ENCODE results near the gene STARD7. TPM values are rescaled to one million over a fixed set of nuclear protein-coding genes. Genes with fewer than 3 reads are reported as not detected.
A peak's percentile ranks its signal among the peaks of the same experiment; 100 is the strongest.

The STARD7 gene
- total RNA-seq, 2 donors from 2014 or later, result 145 to 159 TPM

GRCh38 chr2:96207073-96207773 lies 1.4 kb downstream of the STARD7 start:
- peak overlapping the region; percentile 98 for H3K4me3 ChIP-seq (ENCODE audit: low read length)
- no peaks in the 10 kb centered on the region for H3K27me3 Mint-ChIP-seq (ENCODE audit: insufficient read depth)
- H3K9ac ChIP-seq (ENCODE audit: extremely low read depth, low read length, poor library complexity, severe bottlenecking), result peak overlapping the region; percentile 81
- H3K4me1 Mint-ChIP-seq, result peaks cover 58% of the 10 kb centered on the region
- H3K9me3 ChIP-seq (ENCODE audit: control insufficient read depth, low read length), result no peaks in the 10 kb centered on the region
- H3K9me3 Mint-ChIP-seq, result no peaks in the 10 kb centered on the region
- no peak for TF ChIP-seq CTCF (conservative IDR thresholded peaks at IDR 0.05)
- no peak for DNase-seq
- H3K4me3 Mint-ChIP-seq, result peak overlapping the region; percentile 89
- H3K36me3 ChIP-seq (ENCODE audit: control insufficient read depth, insufficient read depth, low read length), result peaks cover 5% of the 10 kb centered on the region
- peak overlapping the region; percentile 91 for H3K27ac Mint-ChIP-seq
- no peaks in the 10 kb centered on the region for H3K27me3 ChIP-seq (ENCODE audit: control insufficient read depth, insufficient read depth, low read length, poor library complexity, severe bottlenecking)
- peaks cover 14% of the 10 kb centered on the region for H3K36me3 Mint-ChIP-seq (ENCODE audit: low read depth)
- 39% methylated on average over 9 to 11 of the region's 11 CpGs for WGBS, 2 experiments (ENCODE audit: insufficient coverage in 1 of 2, insufficient read length in 1 of 2)
- no peak overlapping the region for H3K27ac ChIP-seq (ENCODE audit: low read depth, low read length)
- peaks cover 3% of the 10 kb centered on the region for H3K4me1 ChIP-seq (ENCODE audit: control insufficient read depth, insufficient read depth, low read length)

GRCh38 chr2:96205888-96206287 lies 2.7 kb downstream of the STARD7 start:
- no peak for TF ChIP-seq CTCF (conservative IDR thresholded peaks at IDR 0.05)
- Mint-ChIP-seq H3K36me3 (ENCODE audit: low read depth) (peaks cover 14% of the 10 kb centered on the region), H3K27ac (peak overlapping the region; percentile 23), H3K4me3 (peak overlapping the region; percentile 89), H3K9me3 (no peaks in the 10 kb centered on the region), H3K27me3 (ENCODE audit: insufficient read depth) (no peaks in the 10 kb centered on the region), H3K4me1 (peaks cover 47% of the 10 kb centered on the region)
- DNase-seq, result no peak
- H3K9me3 ChIP-seq (ENCODE audit: control insufficient read depth, low read length), result no peaks in the 10 kb centered on the region
- H3K27ac ChIP-seq (ENCODE audit: low read depth, low read length), result no peak overlapping the region
- H3K36me3 ChIP-seq (ENCODE audit: control insufficient read depth, insufficient read depth, low read length), result peaks cover 5% of the 10 kb centered on the region
- peaks cover 8% of the 10 kb centered on the region for H3K4me1 ChIP-seq (ENCODE audit: control insufficient read depth, insufficient read depth, low read length)
- H3K9ac ChIP-seq (ENCODE audit: extremely low read depth, low read length, poor library complexity, severe bottlenecking), result no peak overlapping the region
- H3K4me3 ChIP-seq (ENCODE audit: low read length), result peak overlapping the region; percentile 98
- H3K27me3 ChIP-seq (ENCODE audit: control insufficient read depth, insufficient read depth, low read length, poor library complexity, severe bottlenecking), result no peaks in the 10 kb centered on the region

GRCh38 chr2:96204836-96205624 lies 3.6 kb downstream of the STARD7 start:
- Histone ChIP-seq H3K27ac (ENCODE audit: low read depth, low read length) (no peak overlapping the region), H3K36me3 (ENCODE audit: control insufficient read depth, insufficient read depth, low read length) (peaks cover 5% of the 10 kb centered on the region), H3K4me3 (ENCODE audit: low read length) (peak overlapping the region; percentile 98), H3K4me1 (ENCODE audit: control insufficient read depth, insufficient read depth, low read length) (peaks cover 8% of the 10 kb centered on the region), H3K27me3 (ENCODE audit: control insufficient read depth, insufficient read depth, low read length, poor library complexity, severe bottlenecking) (no peaks in the 10 kb centered on the region), H3K9ac (ENCODE audit: extremely low read depth, low read length, poor library complexity, severe bottlenecking) (no peak overlapping the region), H3K9me3 (ENCODE audit: control insufficient read depth, low read length) (no peaks in the 10 kb centered on the region)
- no peak overlapping the region for H3K27ac Mint-ChIP-seq
- peaks cover 14% of the 10 kb centered on the region for H3K36me3 Mint-ChIP-seq (ENCODE audit: low read depth)
- no peaks in the 10 kb centered on the region for H3K9me3 Mint-ChIP-seq
- no peak for DNase-seq
- no peak for TF ChIP-seq CTCF (conservative IDR thresholded peaks at IDR 0.05)
- H3K4me1 Mint-ChIP-seq, result peaks cover 43% of the 10 kb centered on the region
- peak overlapping the region; percentile 89 for H3K4me3 Mint-ChIP-seq
- no peaks in the 10 kb centered on the region for H3K27me3 Mint-ChIP-seq (ENCODE audit: insufficient read depth)
- WGBS, 2 experiments (ENCODE audit: insufficient coverage in 1 of 2, insufficient read length in 1 of 2), result 85 to 100% methylated on average over 2 to 6 of the region's 6 CpGs

All from endodermal cell (in vitro differentiated cells).